Cerebellar cortex (tissue), 1 donor: ENCODE results near the gene AGER.
"Not testable (repeated sequence)": the region's sequence is repeated elsewhere in the genome, so short reads cannot be mapped to it uniquely, and the experiment has no call there.

Experiments
- DNase-seq: peaks from one replicate; pipeline ENCODE4 v3.0.0-alpha.2; 2015; ENCODE audit warnings: low spot score

Gene AGER

DNA sequence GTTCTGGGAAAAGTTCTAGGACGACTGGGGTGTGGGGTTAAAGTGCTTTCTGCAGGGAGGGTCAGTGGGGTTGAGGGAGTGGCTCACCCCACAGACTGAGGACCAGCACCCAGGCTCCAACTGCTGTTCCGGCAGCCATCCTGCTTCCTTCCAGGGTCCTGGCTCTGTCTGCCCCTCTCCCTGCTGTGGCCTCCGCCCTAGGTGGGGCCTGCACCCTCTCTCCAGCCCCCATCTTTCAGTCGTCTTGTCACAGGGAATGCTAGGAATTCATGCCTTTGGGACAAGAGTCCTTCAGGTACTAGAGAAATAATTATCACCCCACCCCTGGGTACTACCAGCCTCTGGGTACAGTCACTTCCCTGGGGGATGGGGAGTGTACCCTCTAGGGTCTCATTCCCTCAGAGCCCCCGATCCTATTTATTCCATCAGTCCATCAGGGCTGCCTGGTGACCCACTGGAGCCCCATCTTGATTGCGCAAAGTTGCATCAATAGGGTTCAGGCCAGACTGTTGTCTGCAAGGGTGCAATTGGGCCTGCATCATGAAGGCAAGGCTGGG is at the start of gene AGER:
TSS of gene AGER (minus strand) at position 170 of the 557 bp plus-strand sequence. CDS start at position 139, 31 bp downstream.
- no peak for DNase-seq

DNA sequence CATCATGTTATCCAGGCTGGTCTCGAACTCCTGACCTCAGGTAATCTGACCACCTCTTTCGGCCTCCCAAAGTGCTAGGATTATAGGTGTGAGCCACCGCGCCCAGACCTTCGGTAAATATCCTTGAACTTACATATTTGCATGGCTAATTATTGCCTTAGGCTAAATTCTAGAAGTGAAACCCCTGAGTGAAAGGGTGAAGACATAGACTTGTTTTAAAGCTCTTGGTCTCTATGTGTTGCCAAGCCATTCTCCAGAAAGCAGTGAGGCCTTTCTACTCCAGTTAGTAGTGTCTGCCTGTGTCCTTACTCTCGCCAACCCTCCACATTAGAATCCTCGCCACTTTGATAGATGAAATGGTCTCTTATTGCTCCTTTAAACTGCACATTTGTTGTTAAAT is 42.4 kb upstream of the AGER start:
- no peak for DNase-seq

DNA sequence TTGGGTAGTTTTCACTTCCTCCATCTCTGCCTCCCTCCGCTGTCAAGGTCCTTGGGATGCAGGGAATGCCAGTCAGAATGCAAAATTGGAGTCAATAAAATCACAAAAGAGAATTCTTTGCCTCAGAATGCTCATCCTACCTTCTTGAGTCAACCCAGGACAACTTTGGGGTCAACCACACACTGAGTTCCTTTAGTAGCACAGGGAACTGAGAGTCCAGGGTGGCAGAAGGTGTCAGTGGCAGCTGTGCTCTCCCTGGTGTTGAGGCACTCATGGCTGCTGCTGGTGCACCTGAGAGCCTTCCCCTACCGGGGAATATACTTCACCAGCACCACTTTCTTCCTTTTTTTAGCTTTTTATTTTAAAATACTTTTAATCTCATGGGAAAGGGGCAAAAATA is 40.6 kb upstream of the AGER start:
- DNase-seq = no peak

DNA sequence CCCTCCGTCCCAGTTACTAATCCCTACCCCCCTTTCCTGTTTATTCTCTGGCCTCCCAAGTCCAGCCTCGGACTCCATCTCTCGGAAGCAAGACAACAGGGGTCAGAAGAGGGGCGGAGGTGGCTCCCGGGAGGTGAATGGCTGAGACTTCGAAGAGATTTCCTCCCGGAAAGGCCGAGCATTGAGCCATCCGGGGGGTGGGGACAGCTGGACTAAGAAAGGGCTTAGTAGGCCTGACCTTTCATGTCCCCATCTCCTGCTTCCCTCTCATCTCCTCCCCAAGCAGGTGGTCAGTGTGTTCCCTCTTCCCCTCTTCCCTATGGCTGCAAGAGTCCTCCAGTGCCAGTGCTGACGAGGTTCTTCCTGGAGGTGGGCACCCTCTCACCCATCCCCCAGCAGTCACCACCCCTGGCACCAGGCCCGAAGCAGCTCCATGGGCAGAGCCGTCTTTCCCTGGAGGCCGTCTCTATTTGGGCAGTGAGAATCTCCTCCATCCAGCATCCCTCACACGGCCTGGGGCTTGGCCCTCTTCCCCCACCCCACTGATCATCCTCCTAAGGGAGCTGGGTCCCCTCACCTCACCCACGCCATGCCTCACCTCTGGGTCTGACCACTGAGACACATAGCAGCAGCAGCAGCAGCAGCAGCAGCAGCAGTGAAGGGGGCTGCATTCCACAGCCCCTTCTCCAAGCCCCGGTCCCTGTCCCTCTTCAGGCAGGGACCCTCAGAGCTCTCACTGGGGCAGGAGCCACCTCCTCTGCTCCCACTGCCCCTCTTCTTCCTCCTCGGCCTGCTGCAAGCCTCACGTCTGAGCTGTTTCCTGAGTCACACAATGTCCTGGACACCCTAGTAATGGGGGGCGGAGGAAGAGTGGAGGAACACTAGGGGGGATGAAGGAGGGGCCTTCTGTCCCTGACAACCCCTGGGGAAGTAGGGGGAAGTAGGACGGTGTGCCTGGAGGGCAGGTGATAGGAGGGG is 39.5 kb upstream of the AGER start, which contains the start of gene NOTCH4:
TSS of gene NOTCH4 (minus strand) at position 810 of the 978 bp plus-strand sequence. CDS start at position 671, 139 bp downstream.
- no peak for DNase-seq

DNA sequence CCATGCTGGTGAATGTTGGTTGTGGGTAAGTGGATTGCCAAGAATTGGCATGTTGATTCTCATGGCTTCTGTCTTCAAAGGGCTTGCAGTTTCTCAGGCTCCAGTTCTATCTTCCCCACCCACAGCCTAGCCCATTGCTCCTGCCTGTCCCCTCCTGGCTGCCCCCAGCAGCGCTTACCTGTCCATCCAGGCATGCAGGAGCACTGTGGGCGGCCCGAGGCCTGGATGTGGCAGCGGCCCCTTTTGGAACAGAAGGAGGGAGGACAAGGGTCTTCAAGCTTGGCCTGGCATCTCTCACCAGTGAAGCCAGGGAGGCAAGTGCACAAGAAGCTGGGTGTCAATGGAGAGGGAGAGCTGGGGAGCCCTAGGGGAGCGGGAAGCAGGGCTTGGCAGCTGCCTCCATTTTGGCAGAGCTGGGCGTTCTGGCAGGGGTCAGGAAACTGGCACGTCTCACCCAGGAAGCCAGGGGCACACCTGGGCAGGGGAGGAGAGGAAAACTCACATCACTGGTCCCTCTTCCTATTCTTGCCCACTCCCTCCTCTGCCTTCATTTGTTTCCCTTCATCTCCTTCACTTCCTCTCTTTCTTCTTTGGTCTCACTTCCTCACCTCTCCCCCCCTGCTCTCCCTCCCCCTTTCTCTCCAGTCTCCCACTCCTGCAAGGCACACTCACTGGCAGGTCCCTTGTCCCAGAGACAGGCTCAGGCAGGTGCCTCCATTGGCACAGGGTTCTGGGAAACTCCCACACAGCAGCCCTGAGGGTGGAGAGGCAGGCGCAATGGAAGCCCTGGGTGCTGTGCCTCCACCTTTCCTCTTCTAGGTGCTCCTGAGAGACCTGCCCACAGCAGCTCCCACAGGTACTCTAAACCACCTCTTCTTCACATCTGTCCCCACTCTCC is 38.5 kb upstream of the AGER start:
- no peak for DNase-seq

DNA sequence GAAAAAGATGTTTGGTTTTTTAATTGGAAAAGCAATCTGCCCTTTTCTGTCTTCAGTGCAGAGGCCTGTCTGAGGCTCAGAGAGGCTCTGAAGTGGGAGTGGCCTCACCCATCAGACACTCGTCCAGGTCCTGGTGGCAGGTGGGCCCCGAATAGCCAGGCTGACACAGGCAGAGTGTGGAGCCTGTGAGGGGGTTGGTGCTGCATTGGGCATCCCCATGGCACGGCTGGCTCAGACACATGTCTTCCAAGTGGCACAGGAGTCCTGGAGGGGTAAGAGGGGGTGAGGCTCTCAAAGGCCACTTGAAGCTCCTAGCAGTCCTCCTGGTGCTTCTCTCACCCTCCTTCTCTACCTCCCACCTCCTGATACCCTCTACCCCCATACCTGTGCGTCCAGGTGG is 36.0 kb upstream of the AGER start:
- no peak for DNase-seq

DNA sequence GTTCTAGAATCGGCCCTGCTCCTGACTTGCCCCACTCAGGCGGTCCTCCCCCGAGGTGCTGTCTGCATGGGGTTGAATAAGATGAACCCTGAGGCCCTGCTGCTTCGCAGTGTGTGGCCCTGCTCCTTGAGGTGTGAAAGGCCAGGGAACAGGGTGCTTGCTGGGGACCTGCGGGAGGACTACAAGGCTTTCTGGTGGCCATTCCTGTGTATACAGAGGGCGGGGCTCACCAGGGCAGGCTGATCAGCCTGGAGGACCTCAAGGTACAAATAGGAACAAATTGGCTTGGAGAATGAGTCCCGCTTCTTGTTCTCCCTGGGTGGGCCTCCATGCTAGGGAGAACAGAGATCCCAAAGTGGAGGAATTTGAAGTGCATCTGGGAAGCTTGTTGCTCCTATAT is 34.1 kb upstream of the AGER start:
- no peak for DNase-seq

DNA sequence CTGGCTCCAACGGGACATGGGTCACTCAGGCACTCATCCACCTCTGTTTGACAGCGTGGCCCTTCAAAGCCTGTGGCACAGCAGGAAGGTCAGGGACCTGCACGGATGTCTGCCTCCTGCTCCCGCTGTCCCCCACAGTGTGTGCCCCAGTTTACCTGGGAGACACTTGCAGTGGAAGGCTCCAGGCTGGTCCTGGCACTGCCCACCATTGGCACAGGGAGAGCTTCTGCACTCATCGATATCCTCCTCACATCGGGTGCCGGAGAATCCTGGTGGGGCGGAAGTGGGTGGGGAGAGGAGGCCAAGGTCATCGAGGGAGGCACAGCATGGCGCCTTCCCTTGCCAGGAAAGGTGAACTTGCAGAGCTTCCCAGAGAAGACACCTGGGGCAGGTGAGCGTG is 32.9 kb upstream of the AGER start:
- DNase-seq = no peak

DNA sequence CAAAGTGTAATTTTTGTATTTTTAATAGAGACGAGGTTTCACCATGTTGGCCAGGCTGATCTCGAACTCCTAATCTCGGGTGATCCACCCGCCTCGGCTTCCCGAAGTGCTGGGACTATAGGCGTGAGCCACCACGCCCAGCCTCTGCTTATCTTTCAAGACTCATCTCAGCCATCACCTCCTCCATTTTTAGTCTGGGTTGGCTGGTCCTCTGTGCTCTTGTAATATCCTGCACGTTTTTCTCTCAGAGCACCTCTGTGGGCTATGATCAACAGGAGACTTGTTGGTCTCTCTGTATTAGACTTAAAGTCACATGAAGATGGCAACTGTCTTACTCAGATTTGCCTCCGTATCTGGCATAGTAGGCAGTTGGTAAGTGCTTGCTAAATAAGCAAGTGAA is 32.2 kb upstream of the AGER start:
- DNase-seq = no peak

DNA sequence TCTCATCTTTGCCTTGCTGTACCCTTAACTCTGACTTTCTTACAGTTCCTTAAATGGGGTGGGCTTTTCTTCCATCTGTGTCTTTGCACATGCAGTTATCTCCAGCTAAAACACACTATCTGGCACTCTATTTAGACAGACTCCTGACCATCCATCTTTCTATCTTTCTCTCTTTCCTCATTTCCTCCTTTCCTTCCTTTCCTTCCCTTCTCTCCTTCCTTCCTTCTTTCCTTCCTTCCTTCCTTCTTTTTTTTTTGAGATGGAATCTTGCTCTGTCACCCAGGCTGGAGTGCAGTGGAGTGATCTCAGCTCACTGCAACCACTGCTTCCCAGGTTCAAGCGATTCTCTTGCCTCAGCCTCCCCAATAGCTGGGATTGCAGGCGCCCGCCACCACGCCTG is 31.6 kb upstream of the AGER start:
- DNase-seq = no peak

DNA sequence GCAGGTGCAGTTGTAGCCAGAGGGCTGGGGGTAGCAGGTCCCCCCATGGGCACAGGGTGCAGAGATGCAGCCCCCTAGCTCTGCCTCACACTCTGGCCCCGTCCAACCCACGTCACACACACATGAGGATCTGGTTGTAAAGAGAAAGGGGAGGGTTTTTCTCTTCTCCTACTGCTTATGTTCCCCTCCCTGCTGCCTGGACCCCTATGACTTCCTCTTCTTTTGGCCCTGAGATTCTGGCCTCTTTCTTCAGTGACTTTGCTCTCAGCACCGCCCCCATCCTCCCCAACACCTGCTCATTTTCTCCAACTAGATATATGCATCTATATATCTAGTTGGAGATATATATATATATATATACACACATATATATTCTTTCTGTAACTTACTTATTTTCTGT is 30.1 kb upstream of the AGER start:
- DNase-seq = no peak

DNA sequence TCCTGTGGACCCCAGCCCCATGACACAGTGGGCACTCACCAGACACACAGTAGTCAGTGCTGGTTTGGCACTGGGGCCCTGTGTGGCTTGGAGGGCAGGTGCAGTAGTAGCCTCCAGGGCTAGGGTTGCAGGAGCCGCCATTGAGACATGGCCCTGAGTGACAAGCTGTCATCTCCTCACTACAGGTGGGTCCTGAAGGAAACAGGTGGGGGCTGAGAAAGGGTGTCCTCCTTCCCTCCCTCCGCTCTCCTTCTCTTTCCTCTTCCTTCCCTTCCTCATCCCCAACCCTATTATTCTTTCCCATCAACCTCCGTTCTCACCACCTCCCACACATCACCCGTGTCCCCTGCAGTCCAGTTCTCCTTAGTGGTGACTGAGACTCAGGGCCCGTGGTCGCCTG is 29.6 kb upstream of the AGER start:
- no peak for DNase-seq

DNA sequence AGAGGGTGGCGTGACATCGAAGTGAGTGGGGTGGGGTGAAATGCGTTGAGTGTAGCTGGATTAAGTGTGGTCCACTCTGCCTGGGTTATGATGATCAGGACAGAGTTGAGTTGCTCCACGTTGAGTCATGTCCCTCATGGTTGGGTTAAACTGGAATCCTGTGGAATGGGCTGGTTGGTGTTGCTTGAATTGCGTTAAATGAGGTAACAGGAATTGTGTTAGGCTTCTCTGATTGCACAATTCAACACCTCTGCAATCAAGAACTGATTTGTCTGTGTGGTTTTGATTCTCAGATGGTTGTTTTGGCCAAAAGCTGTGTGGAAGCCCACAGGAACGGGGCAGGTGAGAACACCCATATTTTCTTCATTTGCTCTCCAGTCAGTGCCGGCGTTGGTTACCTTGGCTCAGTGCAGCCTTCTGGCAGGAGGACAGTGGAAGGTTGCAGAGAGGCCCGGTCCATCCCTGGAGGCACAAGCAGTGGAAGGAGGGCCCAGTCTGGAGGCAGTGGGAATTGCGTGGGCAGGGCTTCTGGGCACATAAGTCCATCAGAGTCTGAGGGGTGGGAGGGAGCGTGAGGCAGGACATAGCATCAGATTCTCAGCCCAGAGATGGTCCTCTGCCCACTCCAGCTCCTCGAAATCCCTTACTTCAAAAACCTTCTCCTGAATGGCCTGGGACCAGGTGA is 28.2 kb upstream of the AGER start:
- no peak for DNase-seq

DNA sequence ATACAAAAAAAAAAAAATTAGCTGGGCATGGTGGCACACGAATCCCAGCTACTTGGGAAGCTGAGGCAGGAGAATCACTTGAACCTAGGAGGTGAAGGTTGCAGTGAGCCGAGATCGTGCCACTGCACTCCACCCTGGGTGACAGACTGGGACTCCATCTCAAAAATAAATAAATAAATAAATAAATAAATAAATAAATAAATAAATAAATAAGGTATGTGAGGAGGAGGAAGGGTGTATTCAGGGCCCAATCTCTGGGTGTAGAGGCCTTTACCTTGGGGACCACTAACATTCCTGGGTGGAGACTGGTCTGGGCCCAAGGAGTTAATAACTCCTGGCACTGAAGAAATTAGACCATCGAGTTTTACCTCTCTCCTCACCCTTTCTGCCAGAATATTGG is 27.4 kb upstream of the AGER start:
- DNase-seq = not testable (repeated sequence)

DNA sequence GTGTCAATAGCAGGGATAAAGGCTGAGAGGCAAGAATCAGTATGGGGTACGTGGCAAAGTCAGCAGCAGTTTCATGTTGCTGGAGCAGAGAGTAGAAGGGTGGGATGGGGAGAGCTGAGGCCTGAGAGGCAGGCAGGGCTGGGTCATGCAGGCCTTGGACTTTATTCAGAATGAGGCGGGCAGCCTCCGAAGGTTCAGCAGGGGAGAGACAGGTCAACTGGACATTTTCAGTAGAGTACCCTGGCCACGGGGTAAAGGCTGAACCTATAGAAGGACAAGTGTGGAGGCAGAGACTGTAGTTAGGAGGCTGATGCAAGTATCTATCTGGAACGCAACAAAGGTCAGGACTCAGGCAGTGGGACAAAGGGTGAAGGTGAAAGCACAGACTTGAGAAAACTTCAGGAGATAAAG is 26.1 kb upstream of the AGER start:
- DNase-seq = no peak

DNA sequence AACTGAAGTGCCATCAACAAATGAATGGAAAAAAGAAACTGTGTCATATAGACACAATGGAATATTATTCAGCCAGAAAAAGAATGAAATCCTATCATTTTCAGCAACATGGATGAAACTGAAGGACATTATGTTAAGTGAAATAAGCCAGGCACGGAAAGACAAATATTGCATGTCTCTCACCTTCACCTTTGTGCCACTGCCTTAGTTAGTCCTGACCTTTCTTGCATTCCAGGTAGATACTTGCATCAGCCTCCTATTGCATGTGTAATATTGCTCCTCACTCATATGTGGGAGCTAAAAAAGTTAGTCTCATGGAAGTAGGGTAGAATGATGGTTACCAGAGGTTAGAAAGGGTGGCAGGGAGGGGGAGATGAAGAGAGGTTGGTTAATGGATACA is 24.9 kb upstream of the AGER start:
- DNase-seq = no peak

DNA sequence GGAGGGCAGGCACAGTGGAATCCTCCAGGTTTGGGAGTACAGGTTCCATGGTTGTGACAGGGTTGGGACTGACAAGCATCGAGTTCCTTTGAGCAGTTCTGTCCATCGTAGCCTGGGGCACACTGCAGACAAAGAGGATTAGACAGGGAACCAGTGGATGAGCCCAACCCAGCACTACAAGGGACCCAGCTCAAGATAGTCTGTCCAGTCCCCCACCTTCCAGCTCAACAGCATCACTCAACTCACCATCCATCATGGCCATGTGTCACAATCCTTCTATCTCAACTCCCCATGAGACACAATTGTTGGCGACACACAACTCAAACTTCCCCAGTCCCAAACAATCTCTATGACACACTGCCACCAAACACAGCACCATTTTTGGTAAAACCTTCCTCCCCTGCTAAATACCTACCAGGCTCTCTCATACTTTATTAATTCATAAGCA is 20.2 kb upstream of the AGER start:
- DNase-seq = no peak

DNA sequence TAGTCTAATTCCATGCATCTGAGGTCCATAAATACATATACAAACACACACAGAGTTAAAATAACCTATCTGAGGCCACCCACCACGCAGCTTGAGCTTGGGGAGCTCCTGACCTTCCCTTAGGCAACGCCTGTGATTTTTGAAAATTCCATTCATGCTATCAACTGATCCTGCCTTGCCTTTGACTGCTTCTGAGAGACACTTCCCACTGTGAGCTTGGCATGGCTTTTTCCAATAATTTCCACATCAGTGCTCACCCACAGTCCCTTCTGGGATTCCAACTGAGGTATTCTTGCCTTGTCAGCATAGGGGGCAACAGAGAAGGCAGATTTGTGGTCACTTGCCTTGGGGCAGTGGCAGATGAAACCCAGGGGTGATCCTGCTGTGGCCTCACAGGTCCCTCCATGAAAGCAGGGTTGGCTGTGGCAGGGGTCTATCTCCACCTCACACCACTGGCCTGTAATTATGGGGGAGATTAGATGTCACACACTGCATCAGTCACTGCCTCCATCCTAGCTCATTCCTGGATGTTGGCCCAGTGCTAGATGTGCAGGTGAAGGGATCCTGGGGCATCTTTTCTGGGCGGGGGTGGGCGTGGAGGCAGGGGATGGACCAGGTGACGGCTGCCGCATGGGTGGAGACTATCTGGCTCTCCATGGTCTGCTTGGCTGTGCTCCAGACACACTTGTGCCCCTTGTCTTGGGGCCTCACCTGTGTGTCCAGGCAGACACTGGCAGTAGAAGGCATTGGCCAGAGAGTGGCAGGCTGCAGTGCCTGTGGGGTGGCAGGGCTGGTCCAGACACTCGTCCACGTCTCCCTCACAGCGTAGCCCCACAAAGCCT is 19.6 kb upstream of the AGER start:
- DNase-seq = no peak

DNA sequence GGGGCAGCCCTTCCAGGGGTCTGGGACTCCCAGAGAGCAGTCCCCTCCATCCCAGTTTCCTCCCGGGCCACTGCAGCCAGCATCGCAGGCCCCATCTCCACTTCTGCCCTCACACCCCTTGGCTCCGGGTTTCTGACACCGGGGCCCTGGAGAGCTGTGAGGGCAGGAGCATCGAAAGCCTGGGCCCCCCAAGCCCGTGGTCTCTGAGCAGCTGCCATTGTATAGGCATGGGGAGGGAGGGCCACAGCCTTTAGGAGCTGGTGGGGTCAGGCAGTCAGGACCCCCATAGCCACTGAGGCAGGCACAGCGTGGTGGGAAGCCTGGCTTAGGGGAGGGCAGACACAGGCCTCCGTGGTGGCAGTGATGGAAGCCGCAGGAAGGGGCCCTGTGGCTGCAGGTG is 18.1 kb upstream of the AGER start:
- no peak for DNase-seq

DNA sequence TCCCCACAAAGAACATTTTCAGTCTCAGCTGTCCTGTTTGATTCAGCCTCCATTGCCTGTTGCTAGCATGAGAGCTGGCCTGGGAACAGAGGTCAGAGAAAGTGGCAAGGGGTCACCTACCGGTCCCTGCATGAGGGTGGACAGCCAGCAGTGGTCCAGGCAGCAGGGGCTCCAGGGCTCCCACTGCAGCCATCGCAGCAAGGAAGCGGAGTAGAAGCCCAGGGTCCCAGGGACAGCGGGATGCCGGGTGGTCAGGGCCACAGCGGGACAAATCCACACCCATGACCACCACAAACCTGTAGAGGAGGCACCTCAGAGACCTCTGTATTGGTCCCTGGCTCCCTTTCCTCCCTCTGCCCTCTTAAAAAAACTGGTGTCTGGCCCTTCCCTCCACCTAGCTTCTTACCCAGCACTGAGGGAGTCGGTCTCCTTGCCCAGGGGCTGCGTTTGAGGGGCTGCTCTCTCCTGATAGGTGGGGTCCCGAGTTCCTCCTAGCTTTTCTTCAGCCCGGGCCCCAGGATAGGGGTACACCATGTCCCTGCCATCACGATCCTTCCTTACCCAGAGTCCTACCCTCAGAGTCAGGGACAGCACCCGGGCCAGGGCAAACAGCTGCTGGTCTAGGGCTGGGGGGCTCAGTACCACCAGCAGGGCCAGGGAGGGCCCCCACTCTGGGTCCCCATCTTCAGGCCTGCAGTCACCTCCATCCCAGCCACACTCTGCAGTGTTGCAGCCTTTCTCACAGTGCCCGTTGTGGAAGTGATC is 16.8 kb upstream of the AGER start:
- no peak for DNase-seq
